ENCODE measurements around the gene REXO5.

DNA sequence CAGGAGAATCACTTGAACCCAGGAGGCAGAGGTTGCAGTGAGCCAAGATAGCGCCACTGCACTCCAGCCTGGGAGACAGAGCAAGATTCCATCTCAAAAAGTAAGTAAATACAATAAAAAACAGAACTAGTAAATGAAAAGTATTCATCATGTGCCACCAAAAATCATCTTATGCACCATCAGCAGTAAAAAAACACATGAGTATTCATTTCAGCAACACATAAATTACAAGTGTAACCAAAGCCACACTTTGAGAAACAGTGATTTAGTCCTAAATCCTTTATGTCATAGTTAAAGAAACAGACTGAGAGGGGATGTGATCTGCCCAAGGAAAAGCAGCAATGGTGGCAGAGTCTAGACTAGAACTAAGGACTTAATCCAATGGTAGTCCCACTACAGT is 80.9 kb downstream of the REXO5 start:
- TF ChIP-seq, protein P1, sequence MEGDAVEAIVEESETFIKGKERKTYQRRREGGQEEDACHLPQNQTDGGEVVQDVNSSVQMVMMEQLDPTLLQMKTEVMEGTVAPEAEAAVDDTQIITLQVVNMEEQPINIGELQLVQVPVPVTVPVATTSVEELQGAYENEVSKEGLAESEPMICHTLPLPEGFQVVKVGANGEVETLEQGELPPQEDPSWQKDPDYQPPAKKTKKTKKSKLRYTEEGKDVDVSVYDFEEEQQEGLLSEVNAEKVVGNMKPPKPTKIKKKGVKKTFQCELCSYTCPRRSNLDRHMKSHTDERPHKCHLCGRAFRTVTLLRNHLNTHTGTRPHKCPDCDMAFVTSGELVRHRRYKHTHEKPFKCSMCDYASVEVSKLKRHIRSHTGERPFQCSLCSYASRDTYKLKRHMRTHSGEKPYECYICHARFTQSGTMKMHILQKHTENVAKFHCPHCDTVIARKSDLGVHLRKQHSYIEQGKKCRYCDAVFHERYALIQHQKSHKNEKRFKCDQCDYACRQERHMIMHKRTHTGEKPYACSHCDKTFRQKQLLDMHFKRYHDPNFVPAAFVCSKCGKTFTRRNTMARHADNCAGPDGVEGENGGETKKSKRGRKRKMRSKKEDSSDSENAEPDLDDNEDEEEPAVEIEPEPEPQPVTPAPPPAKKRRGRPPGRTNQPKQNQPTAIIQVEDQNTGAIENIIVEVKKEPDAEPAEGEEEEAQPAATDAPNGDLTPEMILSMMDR (IDR thresholded peaks at IDR 0.05) = no peak
- no peak for TF ChIP-seq EZH2 (IDR thresholded peaks at IDR 0.05; ENCODE audit: borderline replicate concordance, insufficient read depth, low read depth, low read length, poor library complexity, severe bottlenecking)

Data from B cell (primary cell).